ENCODE results near the gene STAT5A. TPM values are rescaled to one million over a fixed set of nuclear protein-coding genes. Genes with fewer than 3 reads are reported as not detected.

Gene STAT5A
- total RNA-seq, 1 donor from 2014 or later, result 42.0 TPM

GRCh38 chr17:42246515-42246914, 41.8 kb upstream of the STAT5A start:
- H3K4me1 ChIP-seq, result peaks cover 28% of the 10 kb centered on the region
- no peak for DNase-seq
- no peak for ATAC-seq
- no peaks in the 10 kb centered on the region for H3K9me3 ChIP-seq
- no peaks in the 10 kb centered on the region for H3K27me3 ChIP-seq
- H3K4me3 ChIP-seq, result no peak overlapping the region
- H3K27ac ChIP-seq, result peak overlapping the region; percentile 95
- no peaks in the 10 kb centered on the region for H3K36me3 ChIP-seq
- intact Hi-C loops (cut with DNase I), result no loop called here
- TF ChIP-seq, protein P1, sequence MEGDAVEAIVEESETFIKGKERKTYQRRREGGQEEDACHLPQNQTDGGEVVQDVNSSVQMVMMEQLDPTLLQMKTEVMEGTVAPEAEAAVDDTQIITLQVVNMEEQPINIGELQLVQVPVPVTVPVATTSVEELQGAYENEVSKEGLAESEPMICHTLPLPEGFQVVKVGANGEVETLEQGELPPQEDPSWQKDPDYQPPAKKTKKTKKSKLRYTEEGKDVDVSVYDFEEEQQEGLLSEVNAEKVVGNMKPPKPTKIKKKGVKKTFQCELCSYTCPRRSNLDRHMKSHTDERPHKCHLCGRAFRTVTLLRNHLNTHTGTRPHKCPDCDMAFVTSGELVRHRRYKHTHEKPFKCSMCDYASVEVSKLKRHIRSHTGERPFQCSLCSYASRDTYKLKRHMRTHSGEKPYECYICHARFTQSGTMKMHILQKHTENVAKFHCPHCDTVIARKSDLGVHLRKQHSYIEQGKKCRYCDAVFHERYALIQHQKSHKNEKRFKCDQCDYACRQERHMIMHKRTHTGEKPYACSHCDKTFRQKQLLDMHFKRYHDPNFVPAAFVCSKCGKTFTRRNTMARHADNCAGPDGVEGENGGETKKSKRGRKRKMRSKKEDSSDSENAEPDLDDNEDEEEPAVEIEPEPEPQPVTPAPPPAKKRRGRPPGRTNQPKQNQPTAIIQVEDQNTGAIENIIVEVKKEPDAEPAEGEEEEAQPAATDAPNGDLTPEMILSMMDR (IDR thresholded peaks at IDR 0.05), result no peak

GRCh38 chr17:42247734-42248133, 40.6 kb upstream of the STAT5A start:
- H3K9me3 ChIP-seq, result no peaks in the 10 kb centered on the region
- H3K4me1 ChIP-seq, result peaks cover 35% of the 10 kb centered on the region
- DNase-seq (no peak), ATAC-seq (no peak)
- TF ChIP-seq, protein P1 (IDR thresholded peaks at IDR 0.05), result no peak
- H3K27ac ChIP-seq, result peak overlapping the region; percentile 95
- no peaks in the 10 kb centered on the region for H3K27me3 ChIP-seq
- no peak overlapping the region for H3K4me3 ChIP-seq
- intact Hi-C loops (cut with DNase I), result no loop called here
- no peaks in the 10 kb centered on the region for H3K36me3 ChIP-seq

- H3K4me3 ChIP-seq, result peak overlapping the region; percentile 22
- peak overlapping the region; percentile 95 for H3K27ac ChIP-seq
- no peaks in the 10 kb centered on the region for H3K27me3 ChIP-seq
- H3K9me3 ChIP-seq, result no peaks in the 10 kb centered on the region
- ATAC-seq, result peak; percentile 97
- H3K36me3 ChIP-seq, result no peaks in the 10 kb centered on the region
- TF ChIP-seq, protein P1 (IDR thresholded peaks at IDR 0.05), result no peak
- DNase-seq, result no peak
- intact Hi-C loops (cut with DNase I), result no loop called here
- peaks cover 41% of the 10 kb centered on the region for H3K4me1 ChIP-seq
Measured at GRCh38 chr17:42248351-42249179, 39.7 kb upstream of the STAT5A start.

- Histone ChIP-seq H3K4me3 (no peak overlapping the region), H3K4me1 (peaks cover 41% of the 10 kb centered on the region), H3K27me3 (no peaks in the 10 kb centered on the region), H3K9me3 (no peaks in the 10 kb centered on the region), H3K36me3 (no peaks in the 10 kb centered on the region), H3K27ac (peak overlapping the region; percentile 95)
- intact Hi-C loops (cut with DNase I), result no loop called here
- TF ChIP-seq, protein P1 (IDR thresholded peaks at IDR 0.05), result no peak
- DNase-seq (no peak), ATAC-seq (no peak)
Measured at GRCh38 chr17:42249681-42250446, 38.4 kb upstream of the STAT5A start.

DNA sequence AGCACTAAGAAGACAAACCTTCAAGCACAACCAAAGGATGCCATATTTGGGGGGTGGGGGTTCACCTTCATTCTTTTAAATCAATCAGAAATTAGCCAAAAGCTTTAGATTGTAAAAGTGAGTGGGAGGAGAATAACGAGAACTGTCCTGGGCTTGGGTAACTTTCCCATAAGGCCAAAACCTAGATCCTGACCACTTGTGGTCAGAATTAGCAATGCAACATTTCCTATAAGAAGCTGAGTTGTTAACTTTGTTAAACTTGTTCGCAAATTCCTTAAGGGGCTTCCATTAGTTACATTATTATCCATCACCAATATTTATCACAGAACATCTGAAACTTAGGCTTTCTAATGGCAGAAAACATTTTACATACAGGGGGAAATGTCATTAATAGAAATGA, 37.2 kb upstream of the STAT5A start:
- intact Hi-C loops (cut with DNase I), result no loop called here
- no peak overlapping the region for H3K4me3 ChIP-seq
- no peaks in the 10 kb centered on the region for H3K9me3 ChIP-seq
- DNase-seq (no peak), ATAC-seq (peak; percentile 64)
- H3K27ac ChIP-seq, result peak overlapping the region; percentile 14
- TF ChIP-seq, protein P1 (IDR thresholded peaks at IDR 0.05), result peak; percentile 30
- H3K4me1 ChIP-seq, result peaks cover 41% of the 10 kb centered on the region
- no peaks in the 10 kb centered on the region for H3K27me3 ChIP-seq
- no peaks in the 10 kb centered on the region for H3K36me3 ChIP-seq

All from upper lobe of right lung (tissue), 1 donor.